Measurements from ENCODE around the gene SYNDIG1L.

The SYNDIG1L gene

GRCh38 chr14:74426202-74426582 is at the start of gene SYNDIG1L:
TSS of gene SYNDIG1L (minus strand) at chr14:74426210. CDS start at chr14:74409744, 16,466 bp downstream.
- Histone ChIP-seq H4K20me1 (ENCODE audit: insufficient read depth, low read length, poor library complexity, severe bottlenecking) (no peaks in the 10 kb centered on the region), H3K27me3 (ENCODE audit: insufficient read depth, low read length, poor library complexity, severe bottlenecking) (no peaks in the 10 kb centered on the region), H3K9me3 (ENCODE audit: insufficient read depth, low read depth, low read length) (no peaks in the 10 kb centered on the region), H3K36me3 (ENCODE audit: insufficient read depth, low read length) (no peaks in the 10 kb centered on the region), H2AFZ (ENCODE audit: low read length) (no peak within 1 kb of the TSS), H3K9me2 (replicated peaks; ENCODE audit: low read depth, low read length) (no peaks in the 10 kb centered on the region), H3K4me1 (ENCODE audit: insufficient read depth, low read length, poor library complexity, severe bottlenecking) (no peaks in the 10 kb centered on the region), H3K79me2 (ENCODE audit: insufficient read depth, low read length) (no peaks in the 10 kb centered on the region), H3K4me3 (ENCODE audit: low read length, poor library complexity, severe bottlenecking) (no peak within 1 kb of the TSS), H3K4me2 (ENCODE audit: low read depth, low read length, poor library complexity, severe bottlenecking) (no peak within 1 kb of the TSS), H3K9ac (ENCODE audit: low read depth, low read length, poor library complexity, severe bottlenecking) (no peak within 1 kb of the TSS), H3F3A (ENCODE audit: low read depth) (no peaks in the 10 kb centered on the region)
- TF ChIP-seq EZH2phosphoT487 (IDR thresholded peaks at IDR 0.05; ENCODE audit: borderline replicate concordance) (no peak), CTCF (conservative IDR thresholded peaks at IDR 0.05; ENCODE audit: low read length) (no peak)

- Histone ChIP-seq H3K27me3 (ENCODE audit: insufficient read depth, low read length, poor library complexity, severe bottlenecking) (no peaks in the 10 kb centered on the region), H2AFZ (ENCODE audit: low read length) (no peak overlapping the region), H3K9me2 (replicated peaks; ENCODE audit: low read depth, low read length) (no peaks in the 10 kb centered on the region), H3K4me2 (ENCODE audit: low read depth, low read length, poor library complexity, severe bottlenecking) (no peak overlapping the region), H3K9ac (ENCODE audit: low read depth, low read length, poor library complexity, severe bottlenecking) (no peak overlapping the region), H3F3A (ENCODE audit: low read depth) (no peaks in the 10 kb centered on the region), H3K9me3 (ENCODE audit: insufficient read depth, low read depth, low read length) (no peaks in the 10 kb centered on the region), H3K4me1 (ENCODE audit: insufficient read depth, low read length, poor library complexity, severe bottlenecking) (no peaks in the 10 kb centered on the region), H3K36me3 (ENCODE audit: insufficient read depth, low read length) (peaks cover 6% of the 10 kb centered on the region; the same call in 1 of the 2 replicates), H3K79me2 (ENCODE audit: insufficient read depth, low read length) (no peaks in the 10 kb centered on the region), H3K4me3 (ENCODE audit: low read length, poor library complexity, severe bottlenecking) (no peak overlapping the region), H4K20me1 (ENCODE audit: insufficient read depth, low read length, poor library complexity, severe bottlenecking) (no peaks in the 10 kb centered on the region)
- TF ChIP-seq CTCF (conservative IDR thresholded peaks at IDR 0.05; ENCODE audit: low read length), result no peak
- no peak for TF ChIP-seq EZH2phosphoT487 (IDR thresholded peaks at IDR 0.05; ENCODE audit: borderline replicate concordance)
Measured at GRCh38 chr14:74475678-74476077, 49.7 kb upstream of the SYNDIG1L start.

- Histone ChIP-seq H3K36me3 (ENCODE audit: insufficient read depth, low read length) (peaks cover 3% of the 10 kb centered on the region; the same call in 1 of the 2 replicates), H3K79me2 (ENCODE audit: insufficient read depth, low read length) (no peaks in the 10 kb centered on the region), H4K20me1 (ENCODE audit: insufficient read depth, low read length, poor library complexity, severe bottlenecking) (no peaks in the 10 kb centered on the region), H3K9me3 (ENCODE audit: insufficient read depth, low read depth, low read length) (no peaks in the 10 kb centered on the region), H3K4me2 (ENCODE audit: low read depth, low read length, poor library complexity, severe bottlenecking) (no peak overlapping the region), H2AFZ (ENCODE audit: low read length) (no peak overlapping the region), H3K4me3 (ENCODE audit: low read length, poor library complexity, severe bottlenecking) (no peak overlapping the region), H3K4me1 (ENCODE audit: insufficient read depth, low read length, poor library complexity, severe bottlenecking) (no peaks in the 10 kb centered on the region), H3K9me2 (replicated peaks; ENCODE audit: low read depth, low read length) (no peaks in the 10 kb centered on the region), H3K27me3 (ENCODE audit: insufficient read depth, low read length, poor library complexity, severe bottlenecking) (no peaks in the 10 kb centered on the region), H3K9ac (ENCODE audit: low read depth, low read length, poor library complexity, severe bottlenecking) (no peak overlapping the region), H3F3A (ENCODE audit: low read depth) (no peaks in the 10 kb centered on the region)
- TF ChIP-seq CTCF (conservative IDR thresholded peaks at IDR 0.05; ENCODE audit: low read length), result no peak
Measured at GRCh38 chr14:74474376-74474775, 48.4 kb upstream of the SYNDIG1L start.

Data from Loucy (cell line).